ENCODE measurements around the gene UQCRQ. TPM values are rescaled to one million over a fixed set of nuclear protein-coding genes. Genes with fewer than 3 reads are reported as not detected.

The UQCRQ gene
- total RNA-seq, 2 experiments from 2014 or later = 558 to 566 TPM

DNA sequence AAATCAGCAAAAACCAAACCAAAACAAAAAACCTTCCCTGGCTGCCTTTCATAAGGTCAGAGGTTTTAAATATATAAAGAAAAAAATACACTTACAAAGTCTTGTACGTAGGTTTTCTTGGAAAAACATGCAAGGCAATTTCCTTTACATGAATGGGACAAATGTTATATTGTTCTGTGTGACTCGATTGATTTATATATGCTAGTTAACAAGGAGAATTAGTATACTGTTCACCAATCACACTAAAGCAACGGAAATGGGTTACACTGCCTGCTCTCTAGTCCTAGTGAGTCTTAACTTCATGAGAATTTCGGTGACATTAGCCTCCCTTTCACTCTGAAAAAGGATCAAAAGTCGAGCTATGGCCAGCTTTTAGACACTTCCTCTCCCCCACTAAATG is 5.7 kb upstream of the UQCRQ start:
- TF ChIP-seq, protein P1, sequence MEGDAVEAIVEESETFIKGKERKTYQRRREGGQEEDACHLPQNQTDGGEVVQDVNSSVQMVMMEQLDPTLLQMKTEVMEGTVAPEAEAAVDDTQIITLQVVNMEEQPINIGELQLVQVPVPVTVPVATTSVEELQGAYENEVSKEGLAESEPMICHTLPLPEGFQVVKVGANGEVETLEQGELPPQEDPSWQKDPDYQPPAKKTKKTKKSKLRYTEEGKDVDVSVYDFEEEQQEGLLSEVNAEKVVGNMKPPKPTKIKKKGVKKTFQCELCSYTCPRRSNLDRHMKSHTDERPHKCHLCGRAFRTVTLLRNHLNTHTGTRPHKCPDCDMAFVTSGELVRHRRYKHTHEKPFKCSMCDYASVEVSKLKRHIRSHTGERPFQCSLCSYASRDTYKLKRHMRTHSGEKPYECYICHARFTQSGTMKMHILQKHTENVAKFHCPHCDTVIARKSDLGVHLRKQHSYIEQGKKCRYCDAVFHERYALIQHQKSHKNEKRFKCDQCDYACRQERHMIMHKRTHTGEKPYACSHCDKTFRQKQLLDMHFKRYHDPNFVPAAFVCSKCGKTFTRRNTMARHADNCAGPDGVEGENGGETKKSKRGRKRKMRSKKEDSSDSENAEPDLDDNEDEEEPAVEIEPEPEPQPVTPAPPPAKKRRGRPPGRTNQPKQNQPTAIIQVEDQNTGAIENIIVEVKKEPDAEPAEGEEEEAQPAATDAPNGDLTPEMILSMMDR (IDR thresholded peaks at IDR 0.05) = no peak
- H3K9me3 Mint-ChIP-seq = no peaks in the 10 kb centered on the region
- intact Hi-C loops (cut with micrococcal nuclease) = no loop called here
- DNase-seq (no peak), ATAC-seq (no peak)
- peaks cover 5% of the 10 kb centered on the region for H3K27me3 Mint-ChIP-seq
- ChIA-PET POLR2A (no interaction called here), CTCF (interaction anchor here (0.9 to 2.4 kb wide), 3 partner anchors 30 to 333 kb away, joined by 3 to 10 read pairs (median 9); partner anchors contain the start of gene SHROOM1)
- H3K27ac Mint-ChIP-seq = no peak overlapping the region
- H3K36me3 Mint-ChIP-seq (ENCODE audit: low read depth) = no peaks in the 10 kb centered on the region
- H3K4me1 Mint-ChIP-seq (ENCODE audit: low read depth) = peaks cover 6% of the 10 kb centered on the region
- H3K4me3 Mint-ChIP-seq = no peak overlapping the region

DNA sequence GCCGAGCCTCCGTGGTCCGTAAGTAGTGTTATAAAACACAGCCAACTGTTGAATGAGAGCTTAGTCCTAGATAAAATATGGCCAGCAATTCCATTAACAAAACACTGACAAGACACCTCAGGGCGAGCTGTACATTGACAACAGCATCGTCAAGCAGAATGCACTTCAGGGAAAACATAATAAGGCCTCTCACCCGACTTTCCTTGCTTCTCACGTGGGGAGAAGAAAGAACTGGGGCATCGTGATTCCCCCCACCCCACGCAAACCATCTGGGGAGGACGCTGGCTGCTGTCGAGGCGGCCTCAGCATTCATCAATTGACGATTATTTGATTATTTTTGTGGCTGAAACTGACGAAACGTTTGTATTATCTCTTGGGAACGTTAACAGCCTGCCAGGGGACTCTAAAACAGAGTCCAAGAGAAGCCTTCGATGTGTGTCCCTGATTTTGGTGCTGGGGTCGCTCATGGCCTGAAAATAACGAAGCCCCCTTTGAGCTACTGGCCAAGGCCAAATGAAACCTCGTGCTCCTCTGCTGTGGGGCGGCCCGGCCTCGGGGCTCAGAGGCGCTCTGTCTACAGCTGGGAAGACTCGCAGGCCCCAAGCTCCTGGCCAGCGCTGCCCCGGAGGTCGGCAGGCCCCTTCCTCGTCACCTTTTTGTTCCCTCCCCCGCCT is 637 bp upstream of the UQCRQ start:
- Mint-ChIP-seq H3K4me3 (peak overlapping the region; percentile 97), H3K36me3 (ENCODE audit: low read depth) (peaks cover 27% of the 10 kb centered on the region), H3K4me1 (ENCODE audit: low read depth) (peaks cover 29% of the 10 kb centered on the region), H3K27ac (peak overlapping the region; percentile 100), H3K27me3 (no peaks in the 10 kb centered on the region), H3K9me3 (no peaks in the 10 kb centered on the region)
- no peak for DNase-seq
- intact Hi-C loops (cut with micrococcal nuclease) = no loop called here
- CTCF ChIA-PET = interaction anchor here (1.0 to 4.1 kb wide), 6 partner anchors 9 to 45 kb away, joined by 4 to 15 read pairs (median 5); no protein-coding TSS in a partner anchor
- ATAC-seq = peak; percentile 29
- TF ChIP-seq, protein P1 (IDR thresholded peaks at IDR 0.05) = peak; percentile 10
- POLR2A ChIA-PET = interaction anchor here (0.7 to 2.0 kb wide), 8 partner anchors 11 to 128 kb away, joined by 3 to 9 read pairs (median 4); no protein-coding TSS in a partner anchor

DNA sequence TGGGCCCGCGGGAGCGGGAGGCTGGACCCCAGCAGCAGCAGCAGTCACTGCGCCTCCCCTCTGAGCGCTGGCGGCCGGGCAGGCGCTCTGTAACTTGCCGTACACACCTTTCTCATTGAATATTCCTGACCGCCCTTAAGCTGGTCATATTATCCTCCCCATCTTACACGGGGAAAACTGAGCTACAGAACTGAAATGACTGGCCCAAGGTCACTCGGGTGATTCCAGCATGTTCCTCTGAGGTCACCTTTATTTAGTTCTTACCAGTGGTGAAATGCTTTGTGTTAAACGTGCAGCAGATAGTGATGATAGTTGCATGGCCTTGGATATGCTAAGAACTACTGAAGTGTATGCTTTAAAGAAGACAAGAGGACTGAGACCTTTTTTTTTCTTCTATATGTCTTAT is 607 bp downstream of the UQCRQ start:
- H3K9me3 Mint-ChIP-seq = no peaks in the 10 kb centered on the region
- ATAC-seq (no peak), DNase-seq (no peak)
- ChIA-PET POLR2A (interaction anchor here (0.6 to 1.5 kb wide), 10 partner anchors 10 to 155 kb away, joined by 3 to 5 read pairs (median 3); no protein-coding TSS in a partner anchor), CTCF (interaction anchor here (0.6 to 4.1 kb wide), 5 partner anchors 10 to 177 kb away, joined by 3 to 15 read pairs (median 5); no protein-coding TSS in a partner anchor)
- peaks cover 29% of the 10 kb centered on the region for H3K4me1 Mint-ChIP-seq (ENCODE audit: low read depth)
- H3K36me3 Mint-ChIP-seq (ENCODE audit: low read depth) = peaks cover 32% of the 10 kb centered on the region
- TF ChIP-seq, protein P1 (IDR thresholded peaks at IDR 0.05) = no peak
- H3K4me3 Mint-ChIP-seq = peak overlapping the region; percentile 97
- intact Hi-C loops (cut with micrococcal nuclease) = no loop called here
- peak overlapping the region; percentile 100 for H3K27ac Mint-ChIP-seq
- H3K27me3 Mint-ChIP-seq = no peaks in the 10 kb centered on the region

DNA sequence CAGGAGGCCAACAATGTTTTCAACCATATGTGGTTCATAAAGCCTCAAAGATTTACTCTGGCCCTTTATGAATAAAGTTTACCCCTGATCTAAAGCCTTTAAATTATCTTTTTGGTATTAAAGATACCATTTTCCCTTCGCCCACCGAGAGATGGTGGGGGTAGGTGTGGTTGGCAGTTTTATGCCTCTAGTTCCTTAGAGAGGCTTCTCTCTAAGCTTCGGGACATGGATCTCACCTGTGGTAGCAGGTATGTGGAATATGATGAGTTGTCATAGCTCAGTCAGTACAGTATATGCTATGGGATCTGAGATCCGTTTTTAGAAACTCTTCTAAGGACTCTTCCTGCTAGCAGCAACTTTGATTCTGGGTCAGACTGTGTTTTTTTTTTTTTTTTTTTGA is 2.3 kb downstream of the UQCRQ start:
- H3K27ac Mint-ChIP-seq = peak overlapping the region; percentile 55
- TF ChIP-seq, protein P1 (IDR thresholded peaks at IDR 0.05) = no peak
- no peaks in the 10 kb centered on the region for H3K9me3 Mint-ChIP-seq
- H3K36me3 Mint-ChIP-seq (ENCODE audit: low read depth) = peaks cover 32% of the 10 kb centered on the region
- POLR2A ChIA-PET = interaction anchor here (0.6 to 2.5 kb wide), 2 partner anchors 15 to 182 kb away, joined by 3 to 9 read pairs; no protein-coding TSS in a partner anchor
- intact Hi-C loops (cut with micrococcal nuclease) = no loop called here
- DNase-seq (no peak), ATAC-seq (no peak)
- CTCF ChIA-PET = interaction anchor here (0.9 to 1.6 kb wide), 4 partner anchors 9 to 49 kb away, joined by 3 to 5 read pairs (median 4); no protein-coding TSS in a partner anchor
- peak overlapping the region; percentile 97 for H3K4me3 Mint-ChIP-seq
- no peaks in the 10 kb centered on the region for H3K27me3 Mint-ChIP-seq
- peaks cover 29% of the 10 kb centered on the region for H3K4me1 Mint-ChIP-seq (ENCODE audit: low read depth)

DNA sequence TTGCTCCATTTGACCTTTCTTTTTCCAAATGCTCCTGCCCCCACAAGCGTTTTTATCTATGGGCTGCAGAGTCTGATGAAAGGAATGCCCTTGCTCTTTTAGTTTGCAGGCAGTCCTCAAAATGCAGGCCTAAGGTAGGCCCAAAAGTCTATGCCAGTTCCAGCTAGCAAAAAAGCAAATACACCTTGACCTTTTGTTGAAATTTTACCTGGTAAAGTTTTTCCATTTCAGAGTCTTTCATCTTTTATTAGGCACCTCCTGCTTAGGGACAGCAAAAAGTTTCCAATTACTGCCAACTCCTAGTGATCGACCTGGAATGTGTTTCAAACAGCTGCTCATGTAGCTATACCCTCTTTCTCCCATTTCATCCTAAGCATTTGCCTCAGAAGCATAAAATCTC is 4.4 kb downstream of the UQCRQ start:
- Mint-ChIP-seq H3K4me1 (ENCODE audit: low read depth) (peaks cover 23% of the 10 kb centered on the region), H3K27me3 (no peaks in the 10 kb centered on the region), H3K27ac (peak overlapping the region; percentile 4), H3K36me3 (ENCODE audit: low read depth) (peaks cover 32% of the 10 kb centered on the region), H3K9me3 (no peaks in the 10 kb centered on the region), H3K4me3 (no peak overlapping the region)
- CTCF ChIA-PET = interaction anchor here (0.6 to 3.9 kb wide), 2 partner anchors 12 to 41 kb away, joined by 3 to 23 read pairs; partner anchors contain the start of gene SHROOM1
- intact Hi-C loops (cut with micrococcal nuclease) = no loop called here
- no peak for DNase-seq
- TF ChIP-seq, protein P1 (IDR thresholded peaks at IDR 0.05) = no peak
- POLR2A ChIA-PET = interaction anchor here (0.6 to 2.5 kb wide), 2 partner anchors 13 to 186 kb away, joined by 3 to 9 read pairs; no protein-coding TSS in a partner anchor
- ATAC-seq = no peak
